HG03520 (cell line): ENCODE measurements around the gene GPC3.
"Not testable (repeated sequence)": the region's sequence is repeated elsewhere in the genome, so short reads cannot be mapped to it uniquely, and the experiment has no call there.

ENCODE experiments used
- ATAC-seq: cut with Tn5 transposase; IDR thresholded peaks from one replicate; pipeline ENCODE4 v1.9.1; 2021; ENCODE audit warnings: mild to moderate bottlenecking, moderate library complexity; ENCODE audit not compliant: unreplicated experiment

The GPC3 gene

GRCh38 chrX:133792198-133792953 is 193.0 kb downstream of the GPC3 start:
- ATAC-seq, result peak; percentile 85

- ATAC-seq, result no peak
Measured at GRCh38 chrX:133789829-133790228, 195.6 kb downstream of the GPC3 start.

- no peak for ATAC-seq
Measured at GRCh38 chrX:133786382-133786781, 199.0 kb downstream of the GPC3 start.

GRCh38 chrX:133783274-133783673 is 202.1 kb downstream of the GPC3 start:
- peak; percentile 57 for ATAC-seq

- no peak for ATAC-seq
Measured at GRCh38 chrX:133781174-133781573, 204.2 kb downstream of the GPC3 start.

GRCh38 chrX:133776072-133776471 is 209.3 kb downstream of the GPC3 start:
- ATAC-seq, result no peak

GRCh38 chrX:133774807-133775206 is 210.6 kb downstream of the GPC3 start:
- no peak for ATAC-seq

- no peak for ATAC-seq
Measured at GRCh38 chrX:133771086-133771646, 214.2 kb downstream of the GPC3 start.

- not testable (repeated sequence) for ATAC-seq
Measured at GRCh38 chrX:133762976-133763548, 222.3 kb downstream of the GPC3 start.

- ATAC-seq, result no peak
Measured at GRCh38 chrX:133754657-133755056, 230.7 kb downstream of the GPC3 start.

- ATAC-seq, result no peak
Measured at GRCh38 chrX:133749951-133750350, 235.4 kb downstream of the GPC3 start.

- no peak for ATAC-seq
Measured at GRCh38 chrX:133749370-133749769, 236.0 kb downstream of the GPC3 start.

GRCh38 chrX:133747196-133747595 is 238.2 kb downstream of the GPC3 start:
- ATAC-seq, result no peak

GRCh38 chrX:133746593-133746992 is 238.8 kb downstream of the GPC3 start:
- peak; percentile 39 for ATAC-seq

- peak; percentile 81 for ATAC-seq
Measured at GRCh38 chrX:133745349-133745748, 240.0 kb downstream of the GPC3 start.

GRCh38 chrX:133742602-133743305 is 242.6 kb downstream of the GPC3 start:
- ATAC-seq, result no peak

GRCh38 chrX:133741303-133741702 is 244.1 kb downstream of the GPC3 start:
- no peak for ATAC-seq

- no peak for ATAC-seq
Measured at GRCh38 chrX:133726642-133727041, 258.8 kb downstream of the GPC3 start.

GRCh38 chrX:133726211-133726630 is 259.2 kb downstream of the GPC3 start:
- ATAC-seq, result no peak

GRCh38 chrX:133723930-133724329 is 261.5 kb downstream of the GPC3 start:
- no peak for ATAC-seq

GRCh38 chrX:133722756-133723155 is 262.6 kb downstream of the GPC3 start:
- no peak for ATAC-seq

- ATAC-seq, result not testable (repeated sequence)
Measured at GRCh38 chrX:133720269-133720668, 265.1 kb downstream of the GPC3 start.
